Tibial artery (tissue), 4 donors: ENCODE data around the gene KAZN.

Experiments used
- DNase-seq, 2 donors: peaks; one replicate each; pipeline ENCODE4 v3.0.0-alpha.2; 2019
- H3K27ac ChIP-seq, 2 donors: fragments of 200-600 bp; sonication (generic) in 1 of 2; 1 replicate in 1 of 2; 2 replicates in 1 of 2; pipeline ENCODE4 v1.5.1; 2018 to 2019; ENCODE audit warnings: mild to moderate bottlenecking in 1 of 2
- H3K27me3 ChIP-seq, 2 donors: fragments of 200-600 bp; sonication (generic) in 1 of 2; one replicate each; pipeline versions ENCODE4 v1.5.1 to v1.6.0; 2016 to 2019
- H3K36me3 ChIP-seq, 3 donors: fragments of 200-600 bp; sonication (generic) in 2 of 3; one replicate each; pipeline ENCODE4 v1.5.1; 2016 to 2019; ENCODE audit warnings: mild to moderate bottlenecking in 2 of 3
- H3K4me1 ChIP-seq, 4 donors: fragments of 200-600 bp; sonication (generic) in 2 of 4; 1 replicate in 3 of 4; 2 replicates in 1 of 4; pipeline ENCODE4 v1.5.1; 2016 to 2019
- H3K4me3 ChIP-seq, 2 donors: fragments of 200-600 bp; sonication (generic) in 1 of 2; 1 replicate in 1 of 2; 2 replicates in 1 of 2; pipeline ENCODE4 v1.5.1; 2018 to 2019; ENCODE audit warnings: mild to moderate bottlenecking in 2 of 2
- H3K9me3 ChIP-seq, 3 donors: fragments of 200-600 bp; sonication (generic) in 1 of 3; one replicate each; pipeline ENCODE4 v1.5.1; 2016 to 2019
- CTCF ChIP-seq, 2 experiments: fragments of 200-600 bp in 1 of 2; fragments of 450-650 bp in 1 of 2; IDR thresholded peaks; one replicate each; pipeline ENCODE4 v1.5.1; 2017 to 2019; ENCODE audit warnings: antibody characterized with exemption in 2 of 2, mild to moderate bottlenecking in 1 of 2, moderate library complexity in 1 of 2
- intact Hi-C: fragments of 100-400 bp; cut with DNase I; formaldehyde crosslinking; loops from one replicate; pipeline ENCODE4 v1.15.0; 2023; ENCODE audit warnings: low total_unique reads

Gene KAZN

GRCh38 chr1:14848625-14849024 lies 250.1 kb downstream of the KAZN start:
- Histone ChIP-seq H3K9me3 (no peaks in the 10 kb centered on the region), H3K27me3 (peaks cover 0 to 37% of the 10 kb centered on the region in 2 donors), H3K36me3 (no peaks in the 10 kb centered on the region), H3K4me1 (no peaks in the 10 kb centered on the region), H3K27ac (no peak overlapping the region), H3K4me3 (no peak overlapping the region)
- DNase-seq = no peak
- intact Hi-C loops = no loop called here
- TF ChIP-seq CTCF (IDR thresholded peaks at IDR 0.05) = no peak

GRCh38 chr1:14849038-14849437 lies 250.6 kb downstream of the KAZN start:
- Histone ChIP-seq H3K9me3 (no peaks in the 10 kb centered on the region), H3K36me3 (no peaks in the 10 kb centered on the region), H3K27ac (no peak overlapping the region), H3K4me3 (no peak overlapping the region), H3K4me1 (no peaks in the 10 kb centered on the region), H3K27me3 (peaks cover 0 to 37% of the 10 kb centered on the region in 2 donors)
- no peak for TF ChIP-seq CTCF (IDR thresholded peaks at IDR 0.05)
- intact Hi-C loops = no loop called here
- no peak for DNase-seq

- H3K4me1 ChIP-seq = no peaks in the 10 kb centered on the region
- H3K9me3 ChIP-seq = no peaks in the 10 kb centered on the region
- no peaks in the 10 kb centered on the region for H3K36me3 ChIP-seq
- no peak for DNase-seq
- intact Hi-C loops = no loop called here
- no peak for TF ChIP-seq CTCF (IDR thresholded peaks at IDR 0.05)
- peaks cover 0 to 36% of the 10 kb centered on the region in 2 donors for H3K27me3 ChIP-seq
- H3K4me3 ChIP-seq = no peak overlapping the region
- H3K27ac ChIP-seq = no peak overlapping the region
These were observed 252.1 kb downstream of the KAZN start for GRCh38 chr1:14850563-14850962.

- Histone ChIP-seq H3K4me1 (no peaks in the 10 kb centered on the region), H3K9me3 (no peaks in the 10 kb centered on the region), H3K27me3 (peaks cover 0 to 37% of the 10 kb centered on the region in 2 donors), H3K36me3 (no peaks in the 10 kb centered on the region), H3K4me3 (no peak overlapping the region), H3K27ac (no peak overlapping the region)
- intact Hi-C loops = no loop called here
- no peak for TF ChIP-seq CTCF (IDR thresholded peaks at IDR 0.05)
- DNase-seq = no peak
These were observed 253.3 kb downstream of the KAZN start for GRCh38 chr1:14851760-14852159.

GRCh38 chr1:14852291-14852690 lies 253.8 kb downstream of the KAZN start:
- no peak for TF ChIP-seq CTCF (IDR thresholded peaks at IDR 0.05)
- Histone ChIP-seq H3K27ac (no peak overlapping the region), H3K36me3 (no peaks in the 10 kb centered on the region), H3K4me1 (no peaks in the 10 kb centered on the region), H3K27me3 (peaks cover 0 to 38% of the 10 kb centered on the region in 2 donors), H3K9me3 (no peaks in the 10 kb centered on the region), H3K4me3 (no peak overlapping the region)
- DNase-seq = no peak
- intact Hi-C loops = no loop called here

- TF ChIP-seq CTCF (IDR thresholded peaks at IDR 0.05) = no peak
- no peak overlapping the region for H3K4me3 ChIP-seq
- intact Hi-C loops = no loop called here
These were observed 255.0 kb downstream of the KAZN start for GRCh38 chr1:14853518-14853917.

More at GRCh38 chr1:14853518-14853917, 255.0 kb downstream of the KAZN start:
- H3K36me3 ChIP-seq = no peaks in the 10 kb centered on the region
- no peak overlapping the region for H3K27ac ChIP-seq
- peaks cover 0 to 35% of the 10 kb centered on the region in 2 donors for H3K27me3 ChIP-seq
- DNase-seq = no peak
- H3K4me1 ChIP-seq = no peaks in the 10 kb centered on the region
- no peaks in the 10 kb centered on the region for H3K9me3 ChIP-seq
